K562 (cell line): Measurements from ENCODE around the gene HOXC12. TPM values are rescaled to one million over a fixed set of nuclear protein-coding genes. Genes with fewer than 3 reads are reported as not detected.

Experiments
- EGR1 ChIP-seq: fragments of 450-650 bp; conservative IDR thresholded peaks from 2 replicates; pipeline ENCODE4 v1.6.1; 2017; ENCODE audit warnings: mild to moderate bottlenecking
- FOS ChIP-seq: IDR thresholded peaks from 3 replicates; pipeline ENCODE4 v1.6.1; 2011; ENCODE audit not compliant: insufficient read length; ENCODE audit errors: extremely low read depth
- NRF1 ChIP-seq, 2 experiments: fragments of 450-650 bp; IDR thresholded peaks in 1 of 2; conservative IDR thresholded peaks in 1 of 2; 2 replicates each; pipeline ENCODE4 v1.6.1; 2014; ENCODE audit warnings: mild to moderate bottlenecking in 2 of 2
- PRPF4 ChIP-seq: fragments of 200-400 bp; formaldehyde crosslinking; IDR thresholded peaks from one replicate; pipeline ENCODE4 v1.6.1; 2017; ENCODE audit warnings: low read length, low read depth, mild to moderate bottlenecking; ENCODE audit not compliant: insufficient read depth, poor library complexity, severe bottlenecking
- SIN3A ChIP-seq, 2 experiments: fragments of 150-350 bp in 1 of 2; IDR thresholded peaks; 2 replicates each; pipeline ENCODE4 v1.6.1; 2011 to 2016; ENCODE audit warnings: borderline replicate concordance in 2 of 2, low read depth in 2 of 2, low read length in 2 of 2, mild to moderate bottlenecking in 2 of 2, moderate library complexity in 2 of 2; ENCODE audit not compliant: control insufficient read depth in 1 of 2
- SMARCA5 ChIP-seq: fragments of 450-650 bp; IDR thresholded peaks from 2 replicates; pipeline ENCODE4 v1.6.1; 2016
- SP1 ChIP-seq: sonication (generic); formaldehyde crosslinking; IDR thresholded peaks from 2 replicates; pipeline ENCODE4 v1.8.1; 2022; ENCODE audit warnings: mild to moderate bottlenecking, missing genetic modification reagents
- ZNF12 ChIP-seq: sonication (generic); formaldehyde crosslinking; IDR thresholded peaks from 2 replicates; pipeline ENCODE4 v1.4.0; 2020; ENCODE audit warnings: mild to moderate bottlenecking, missing genetic modification reagents
- polyA plus RNA-seq, 8 experiments: library from polyadenylated mRNA; depleted of rRNA in 4 of 8; stranded (reverse) in 5 of 8; unstranded in 3 of 8; fragments of >200 nt; fragmentation: Nextera tagmentation in 2 of 8; fragmentation: Illumina TruSeq in 1 of 8; extraction: Ambion mirVana in 2 of 8; extraction: Trizol in 1 of 8; gene quantifications; 2 replicates each; pipeline versions ENCODE4 v1.2.1 to v1.2.3, GENCODE V29; 2011 to 2014; ENCODE audit warnings: inconsistent platforms in 1 of 8, missing spikeins in 1 of 8
- total RNA-seq, 7 experiments: library from RNA; depleted of rRNA in 6 of 7; stranded (reverse); fragments of >200 nt in 6 of 7; fragmentation: Illumina TruSeq in 2 of 7; extraction: Trizol in 2 of 7; gene quantifications; 2 replicates each; pipeline versions ENCODE4 v1.2.1 to v1.2.3, GENCODE V29; 2011 to 2021; ENCODE audit warnings: low replicate concordance in 1 of 7
- TF ChIP-seq, protein P1 (sequence below), 2 experiments: fragments of 450-650 bp; formaldehyde crosslinking in 1 of 2; IDR thresholded peaks; 2 replicates each; pipeline versions ENCODE4 v1.4.0 to v1.6.1; 2014 to 2020; ENCODE audit warnings: mild to moderate bottlenecking in 2 of 2, borderline replicate concordance in 1 of 2, low read depth in 1 of 2
- TF ChIP-seq, protein P2 (sequence below): sonication (generic); formaldehyde crosslinking; IDR thresholded peaks from 2 replicates; pipeline ENCODE4 v1.9.0; 2022; ENCODE audit warnings: mild to moderate bottlenecking, missing genetic modification reagents
- TF ChIP-seq, protein P3 (sequence below): fragments of 450-650 bp; formaldehyde crosslinking; IDR thresholded peaks from 2 replicates; pipeline ENCODE4 v1.4.0; 2020; ENCODE audit warnings: mild to moderate bottlenecking, mixed read lengths
- TF ChIP-seq, protein P4 (sequence below): fragments of 200-800 bp; sonication (Bioruptor generic); IDR thresholded peaks from 2 replicates; pipeline ENCODE4 v1.6.1; 2017; ENCODE audit warnings: missing genetic modification characterization, missing compliant biosample characterization
- TF ChIP-seq, protein P5 (sequence below): sonication (generic); formaldehyde crosslinking; IDR thresholded peaks from 2 replicates; pipeline ENCODE4 v1.9.0; 2022; ENCODE audit warnings: mild to moderate bottlenecking, missing genetic modification reagents

The HOXC12 gene
- total and polyA plus RNA-seq, 9 of the 15 experiments (the other 6 are each of a cell fraction or from before 2014, with no cell fraction given) = 0.04 to 0.36 (median 0.11) TPM; not detected in 1

DNA sequence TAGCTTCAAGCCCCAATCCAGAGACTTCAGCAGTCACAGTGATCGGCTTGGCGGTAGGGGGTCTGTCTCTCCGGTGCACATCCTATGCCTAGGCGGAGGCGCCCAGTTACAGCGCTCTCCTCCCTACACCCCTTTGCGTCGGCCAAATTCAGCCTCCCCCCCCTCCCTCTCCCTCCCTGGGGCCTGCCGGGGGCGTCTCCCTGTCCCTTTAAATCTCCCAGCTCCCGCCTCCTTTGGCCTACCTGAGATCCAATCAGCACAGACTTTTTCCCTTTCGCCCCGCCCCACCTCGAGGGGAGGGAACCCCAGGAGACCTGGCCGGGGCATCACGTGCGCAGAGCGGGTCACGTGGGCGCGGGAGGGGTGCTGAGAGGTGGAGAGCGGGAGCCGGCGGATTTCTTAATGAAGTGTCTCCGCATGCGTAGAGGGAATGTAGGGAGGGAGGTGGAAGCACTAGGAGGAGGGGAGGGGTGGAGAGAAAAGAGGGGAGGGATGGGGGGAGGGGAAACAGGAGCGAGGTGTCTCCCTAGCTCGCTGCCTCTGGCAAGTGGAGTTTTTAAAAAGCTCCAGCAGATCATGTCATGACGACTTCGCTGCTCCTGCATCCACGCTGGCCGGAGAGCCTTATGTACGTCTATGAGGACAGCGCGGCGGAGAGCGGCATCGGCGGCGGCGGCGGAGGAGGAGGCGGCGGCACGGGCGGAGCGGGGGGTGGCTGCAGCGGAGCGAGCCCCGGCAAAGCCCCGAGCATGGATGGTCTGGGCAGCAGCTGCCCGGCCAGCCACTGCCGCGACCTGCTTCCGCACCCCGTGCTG lies 16.2 kb upstream of the HOXC12 start, which contains the start of gene HOXC13 (continued):
- TF ChIP-seq, protein P1, sequence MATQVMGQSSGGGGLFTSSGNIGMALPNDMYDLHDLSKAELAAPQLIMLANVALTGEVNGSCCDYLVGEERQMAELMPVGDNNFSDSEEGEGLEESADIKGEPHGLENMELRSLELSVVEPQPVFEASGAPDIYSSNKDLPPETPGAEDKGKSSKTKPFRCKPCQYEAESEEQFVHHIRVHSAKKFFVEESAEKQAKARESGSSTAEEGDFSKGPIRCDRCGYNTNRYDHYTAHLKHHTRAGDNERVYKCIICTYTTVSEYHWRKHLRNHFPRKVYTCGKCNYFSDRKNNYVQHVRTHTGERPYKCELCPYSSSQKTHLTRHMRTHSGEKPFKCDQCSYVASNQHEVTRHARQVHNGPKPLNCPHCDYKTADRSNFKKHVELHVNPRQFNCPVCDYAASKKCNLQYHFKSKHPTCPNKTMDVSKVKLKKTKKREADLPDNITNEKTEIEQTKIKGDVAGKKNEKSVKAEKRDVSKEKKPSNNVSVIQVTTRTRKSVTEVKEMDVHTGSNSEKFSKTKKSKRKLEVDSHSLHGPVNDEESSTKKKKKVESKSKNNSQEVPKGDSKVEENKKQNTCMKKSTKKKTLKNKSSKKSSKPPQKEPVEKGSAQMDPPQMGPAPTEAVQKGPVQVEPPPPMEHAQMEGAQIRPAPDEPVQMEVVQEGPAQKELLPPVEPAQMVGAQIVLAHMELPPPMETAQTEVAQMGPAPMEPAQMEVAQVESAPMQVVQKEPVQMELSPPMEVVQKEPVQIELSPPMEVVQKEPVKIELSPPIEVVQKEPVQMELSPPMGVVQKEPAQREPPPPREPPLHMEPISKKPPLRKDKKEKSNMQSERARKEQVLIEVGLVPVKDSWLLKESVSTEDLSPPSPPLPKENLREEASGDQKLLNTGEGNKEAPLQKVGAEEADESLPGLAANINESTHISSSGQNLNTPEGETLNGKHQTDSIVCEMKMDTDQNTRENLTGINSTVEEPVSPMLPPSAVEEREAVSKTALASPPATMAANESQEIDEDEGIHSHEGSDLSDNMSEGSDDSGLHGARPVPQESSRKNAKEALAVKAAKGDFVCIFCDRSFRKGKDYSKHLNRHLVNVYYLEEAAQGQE (IDR thresholded peaks at IDR 0.05; ENCODE audit: borderline replicate concordance) = peak; percentile 96
- TF ChIP-seq, protein P1 (CRISPR knock-in tag; IDR thresholded peaks at IDR 0.05; ENCODE audit: low read depth) = no peak
- TF ChIP-seq SIN3A (IDR thresholded peaks at IDR 0.05; ENCODE audit: borderline replicate concordance in 2 of 2, control insufficient read depth in 1 of 2, low read depth in 2 of 2, low read length in 2 of 2) (peak in 1 of 2 experiments; percentile 41; a peak in 1 of 4 replicates), NRF1 (conservative IDR thresholded peaks at IDR 0.05 in 1 of 2, IDR thresholded peaks at IDR 0.05 in 1 of 2) (peak; percentile 87 to 89), SP1 (CRISPR knock-in tag) (peak; percentile 59; the same call in 1 of the 2 replicates), EGR1 (peak; percentile 61), SMARCA5 (no peak), ZNF12 (CRISPR knock-in tag) (no peak), PRPF4 (no peak), FOS (peak; percentile 79)
- TF ChIP-seq, protein P2, sequence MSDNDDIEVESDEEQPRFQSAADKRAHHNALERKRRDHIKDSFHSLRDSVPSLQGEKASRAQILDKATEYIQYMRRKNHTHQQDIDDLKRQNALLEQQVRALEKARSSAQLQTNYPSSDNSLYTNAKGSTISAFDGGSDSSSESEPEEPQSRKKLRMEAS = peak; percentile 90
- TF ChIP-seq, protein P3, sequence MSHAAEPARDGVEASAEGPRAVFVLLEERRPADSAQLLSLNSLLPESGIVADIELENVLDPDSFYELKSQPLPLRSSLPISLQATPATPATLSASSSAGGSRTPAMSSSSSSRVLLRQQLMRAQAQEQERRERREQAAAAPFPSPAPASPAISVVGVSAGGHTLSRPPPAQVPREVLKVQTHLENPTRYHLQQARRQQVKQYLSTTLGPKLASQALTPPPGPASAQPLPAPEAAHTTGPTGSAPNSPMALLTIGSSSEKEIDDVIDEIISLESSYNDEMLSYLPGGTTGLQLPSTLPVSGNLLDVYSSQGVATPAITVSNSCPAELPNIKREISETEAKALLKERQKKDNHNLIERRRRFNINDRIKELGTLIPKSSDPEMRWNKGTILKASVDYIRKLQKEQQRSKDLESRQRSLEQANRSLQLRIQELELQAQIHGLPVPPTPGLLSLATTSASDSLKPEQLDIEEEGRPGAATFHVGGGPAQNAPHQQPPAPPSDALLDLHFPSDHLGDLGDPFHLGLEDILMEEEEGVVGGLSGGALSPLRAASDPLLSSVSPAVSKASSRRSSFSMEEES (CRISPR knock-in tag) = peak; percentile 96
- TF ChIP-seq, protein P4, sequence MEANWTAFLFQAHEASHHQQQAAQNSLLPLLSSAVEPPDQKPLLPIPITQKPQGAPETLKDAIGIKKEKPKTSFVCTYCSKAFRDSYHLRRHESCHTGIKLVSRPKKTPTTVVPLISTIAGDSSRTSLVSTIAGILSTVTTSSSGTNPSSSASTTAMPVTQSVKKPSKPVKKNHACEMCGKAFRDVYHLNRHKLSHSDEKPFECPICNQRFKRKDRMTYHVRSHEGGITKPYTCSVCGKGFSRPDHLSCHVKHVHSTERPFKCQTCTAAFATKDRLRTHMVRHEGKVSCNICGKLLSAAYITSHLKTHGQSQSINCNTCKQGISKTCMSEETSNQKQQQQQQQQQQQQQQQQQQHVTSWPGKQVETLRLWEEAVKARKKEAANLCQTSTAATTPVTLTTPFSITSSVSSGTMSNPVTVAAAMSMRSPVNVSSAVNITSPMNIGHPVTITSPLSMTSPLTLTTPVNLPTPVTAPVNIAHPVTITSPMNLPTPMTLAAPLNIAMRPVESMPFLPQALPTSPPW (CRISPR knock-in tag) = peak; percentile 84
- TF ChIP-seq, protein P5, sequence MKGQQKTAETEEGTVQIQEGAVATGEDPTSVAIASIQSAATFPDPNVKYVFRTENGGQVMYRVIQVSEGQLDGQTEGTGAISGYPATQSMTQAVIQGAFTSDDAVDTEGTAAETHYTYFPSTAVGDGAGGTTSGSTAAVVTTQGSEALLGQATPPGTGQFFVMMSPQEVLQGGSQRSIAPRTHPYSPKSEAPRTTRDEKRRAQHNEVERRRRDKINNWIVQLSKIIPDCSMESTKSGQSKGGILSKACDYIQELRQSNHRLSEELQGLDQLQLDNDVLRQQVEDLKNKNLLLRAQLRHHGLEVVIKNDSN (CRISPR knock-in tag) = peak; percentile 98
